ENCODE measurements around the gene GNA15.

GNA15 gene

GRCh38 chr19:3142292-3142670 is 6.4 kb downstream of the GNA15 start:
- peak overlapping the region; percentile 43; the same call in 1 of the 2 replicates for H3K4me3 ChIP-seq (ENCODE audit: low read length)
- no peaks in the 10 kb centered on the region for H3K9me3 ChIP-seq (ENCODE audit: insufficient read depth, low read length)
- peaks cover 46% of the 10 kb centered on the region for H3K4me1 ChIP-seq (ENCODE audit: low read length)
- no peaks in the 10 kb centered on the region for H3K79me2 ChIP-seq (ENCODE audit: low read length)
- peak overlapping the region; percentile 40; the same call in 1 of the 2 replicates for H2AFZ ChIP-seq (ENCODE audit: low read depth, low read length)
- TF ChIP-seq EZH2phosphoT487 (IDR thresholded peaks at IDR 0.05; ENCODE audit: low read depth) (no peak), CTCF (IDR thresholded peaks at IDR 0.05; ENCODE audit: low read depth, low read length) (no peak)
- no peaks in the 10 kb centered on the region for H3K27me3 ChIP-seq (ENCODE audit: low read depth, low read length)
- H3K36me3 ChIP-seq (replicated peaks; ENCODE audit: low read depth, low read length), result peaks cover 5% of the 10 kb centered on the region
- H3K9ac ChIP-seq (ENCODE audit: low read length), result peak overlapping the region; percentile 48; the same call in 1 of the 2 replicates
- H4K20me1 ChIP-seq (ENCODE audit: insufficient read depth, low read length), result no peaks in the 10 kb centered on the region
- peak overlapping the region; percentile 71 for H3K4me2 ChIP-seq (ENCODE audit: low read length)
- H3K27ac ChIP-seq (ENCODE audit: low read length), result peak overlapping the region; percentile 60

GRCh38 chr19:3142781-3143337 is 7.0 kb downstream of the GNA15 start:
- TF ChIP-seq EZH2phosphoT487 (IDR thresholded peaks at IDR 0.05; ENCODE audit: low read depth) (no peak), CTCF (IDR thresholded peaks at IDR 0.05; ENCODE audit: low read depth, low read length) (no peak)
- H3K9ac ChIP-seq (ENCODE audit: low read length), result no peak overlapping the region
- no peak overlapping the region for H3K27ac ChIP-seq (ENCODE audit: low read length)
- H3K79me2 ChIP-seq (ENCODE audit: low read length), result no peaks in the 10 kb centered on the region
- no peak overlapping the region for H3K4me2 ChIP-seq (ENCODE audit: low read length)
- no peaks in the 10 kb centered on the region for H3K9me3 ChIP-seq (ENCODE audit: insufficient read depth, low read length)
- no peak overlapping the region for H3K4me3 ChIP-seq (ENCODE audit: low read length)
- no peak overlapping the region for H2AFZ ChIP-seq (ENCODE audit: low read depth, low read length)
- no peaks in the 10 kb centered on the region for H3K27me3 ChIP-seq (ENCODE audit: low read depth, low read length)
- peaks cover 5% of the 10 kb centered on the region for H3K36me3 ChIP-seq (replicated peaks; ENCODE audit: low read depth, low read length)
- no peaks in the 10 kb centered on the region for H4K20me1 ChIP-seq (ENCODE audit: insufficient read depth, low read length)
- H3K4me1 ChIP-seq (ENCODE audit: low read length), result peaks cover 52% of the 10 kb centered on the region

GRCh38 chr19:3145909-3146676 is 10.3 kb downstream of the GNA15 start:
- Histone ChIP-seq H3K9ac (ENCODE audit: low read length) (peak overlapping the region; percentile 63), H3K27me3 (ENCODE audit: low read depth, low read length) (no peaks in the 10 kb centered on the region), H3K9me3 (ENCODE audit: insufficient read depth, low read length) (no peaks in the 10 kb centered on the region), H3K4me2 (ENCODE audit: low read length) (peak overlapping the region; percentile 76), H2AFZ (ENCODE audit: low read depth, low read length) (peak overlapping the region; percentile 8; the same call in 1 of the 2 replicates), H3K27ac (ENCODE audit: low read length) (peak overlapping the region; percentile 84), H4K20me1 (ENCODE audit: insufficient read depth, low read length) (no peaks in the 10 kb centered on the region), H3K36me3 (replicated peaks; ENCODE audit: low read depth, low read length) (peaks cover 22% of the 10 kb centered on the region), H3K4me1 (ENCODE audit: low read length) (peaks cover 64% of the 10 kb centered on the region), H3K4me3 (ENCODE audit: low read length) (peak overlapping the region; percentile 62), H3K79me2 (ENCODE audit: low read length) (peaks cover 26% of the 10 kb centered on the region)
- TF ChIP-seq CTCF (IDR thresholded peaks at IDR 0.05; ENCODE audit: low read depth, low read length) (no peak), EZH2phosphoT487 (IDR thresholded peaks at IDR 0.05; ENCODE audit: low read depth) (no peak)

- Histone ChIP-seq H3K27me3 (ENCODE audit: low read depth, low read length) (no peaks in the 10 kb centered on the region), H3K9me3 (ENCODE audit: insufficient read depth, low read length) (no peaks in the 10 kb centered on the region), H3K9ac (ENCODE audit: low read length) (peak overlapping the region; percentile 63; the same call in 1 of the 2 replicates), H3K36me3 (replicated peaks; ENCODE audit: low read depth, low read length) (peaks cover 28% of the 10 kb centered on the region), H3K4me1 (ENCODE audit: low read length) (peaks cover 64% of the 10 kb centered on the region), H2AFZ (ENCODE audit: low read depth, low read length) (no peak overlapping the region), H3K27ac (ENCODE audit: low read length) (peak overlapping the region; percentile 84), H3K4me3 (ENCODE audit: low read length) (peak overlapping the region; percentile 62), H4K20me1 (ENCODE audit: insufficient read depth, low read length) (peaks cover 4% of the 10 kb centered on the region; the same call in 1 of the 2 replicates), H3K79me2 (ENCODE audit: low read length) (peaks cover 32% of the 10 kb centered on the region), H3K4me2 (ENCODE audit: low read length) (peak overlapping the region; percentile 76)
- TF ChIP-seq CTCF (IDR thresholded peaks at IDR 0.05; ENCODE audit: low read depth, low read length) (peak; percentile 96), EZH2phosphoT487 (IDR thresholded peaks at IDR 0.05; ENCODE audit: low read depth) (no peak)
Observed at GRCh38 chr19:3146677-3147100, 10.9 kb downstream of the GNA15 start.

Measured in OCI-LY3 (cell line).